Muscle of leg (tissue), 11 donors: ENCODE measurements around the gene RAB36. TPM values are rescaled to one million over a fixed set of nuclear protein-coding genes. Genes with fewer than 3 reads are reported as not detected.

Source experiments
- DNase-seq: peaks from one replicate; pipeline ENCODE4 v3.0.0; 2013
- H3K27ac ChIP-seq: one replicate; pipeline ENCODE4 v1.5.1; 2013; ENCODE audit warnings: mild to moderate bottlenecking, low read length, control low read depth
- H3K27me3 ChIP-seq: one replicate; pipeline ENCODE4 v1.6.1; 2013; ENCODE audit warnings: low read length; ENCODE audit not compliant: control insufficient read depth, insufficient read depth
- H3K36me3 ChIP-seq: one replicate; pipeline ENCODE4 v1.6.1; 2013; ENCODE audit warnings: low read length; ENCODE audit not compliant: control insufficient read depth, insufficient read depth
- H3K4me1 ChIP-seq: one replicate; pipeline ENCODE4 v1.6.1; 2013; ENCODE audit warnings: low read length; ENCODE audit not compliant: control insufficient read depth, insufficient read depth
- H3K4me3 ChIP-seq: one replicate; pipeline ENCODE4 v1.5.1; 2013; ENCODE audit warnings: low read length, control low read depth
- H3K9me3 ChIP-seq: replicated peaks from 2 replicates; pipeline ENCODE4 v1.6.1; 2013; ENCODE audit warnings: low read depth, low read length; ENCODE audit not compliant: control insufficient read depth
- WGBS: methylation state at CpG from one replicate; pipeline ENCODE4 v1.1.5; 2013; ENCODE audit warnings: missing lambda C conversion rate; ENCODE audit not compliant: insufficient coverage; 5-methylcytosine and 5-hydroxymethylcytosine counted together
- polyA plus RNA-seq, 8 donors: library from polyadenylated mRNA; unstranded; fragments of 120-200 nt; gene quantifications; one replicate each; pipeline versions ENCODE4 v1.2.1 to v1.2.3, GENCODE V29; 2013; ENCODE audit warnings: inconsistent platforms in 1 of 8, low replicate concordance in 1 of 8; ENCODE audit not compliant: insufficient read length in 8 of 8, insufficient read depth in 1 of 8
- total RNA-seq: library from RNA; stranded (reverse); fragments of 120-200 nt; gene quantifications from one replicate; pipeline ENCODE4 v1.2.4, GENCODE V29; 2013

The RAB36 gene
- total and polyA plus RNA-seq, 9 donors, result 1.0 to 2.7 (median 1.5) TPM

DNA sequence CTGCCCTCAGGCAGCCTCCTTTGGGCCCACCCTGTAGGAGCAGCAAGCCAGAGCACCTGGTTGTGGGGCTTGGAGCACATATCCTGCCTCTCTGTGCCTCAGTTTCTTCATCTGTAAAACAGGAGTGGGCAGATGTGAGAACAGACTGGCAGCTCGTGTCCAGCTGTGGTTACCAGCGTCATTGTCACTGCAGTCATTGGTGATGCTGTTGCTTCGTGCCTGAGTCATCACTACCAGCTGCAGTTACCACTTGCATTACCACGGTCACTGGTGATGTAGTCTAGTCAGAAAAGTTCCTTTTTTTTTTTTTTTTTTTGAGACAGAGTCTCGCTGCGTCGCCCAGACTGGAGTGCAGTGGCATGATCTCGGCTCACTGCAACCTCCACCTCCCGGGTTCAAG lies 23.9 kb upstream of the RAB36 start:
- H3K4me3 ChIP-seq, result no peak overlapping the region
- H3K27me3 ChIP-seq, result peaks cover 2% of the 10 kb centered on the region
- peaks cover 45% of the 10 kb centered on the region for H3K4me1 ChIP-seq
- 75% methylated on average over 2 of the region's 9 CpGs for WGBS
- no peak for DNase-seq
- H3K9me3 ChIP-seq, result no peaks in the 10 kb centered on the region
- H3K27ac ChIP-seq, result no peak overlapping the region
- H3K36me3 ChIP-seq, result no peaks in the 10 kb centered on the region

DNA sequence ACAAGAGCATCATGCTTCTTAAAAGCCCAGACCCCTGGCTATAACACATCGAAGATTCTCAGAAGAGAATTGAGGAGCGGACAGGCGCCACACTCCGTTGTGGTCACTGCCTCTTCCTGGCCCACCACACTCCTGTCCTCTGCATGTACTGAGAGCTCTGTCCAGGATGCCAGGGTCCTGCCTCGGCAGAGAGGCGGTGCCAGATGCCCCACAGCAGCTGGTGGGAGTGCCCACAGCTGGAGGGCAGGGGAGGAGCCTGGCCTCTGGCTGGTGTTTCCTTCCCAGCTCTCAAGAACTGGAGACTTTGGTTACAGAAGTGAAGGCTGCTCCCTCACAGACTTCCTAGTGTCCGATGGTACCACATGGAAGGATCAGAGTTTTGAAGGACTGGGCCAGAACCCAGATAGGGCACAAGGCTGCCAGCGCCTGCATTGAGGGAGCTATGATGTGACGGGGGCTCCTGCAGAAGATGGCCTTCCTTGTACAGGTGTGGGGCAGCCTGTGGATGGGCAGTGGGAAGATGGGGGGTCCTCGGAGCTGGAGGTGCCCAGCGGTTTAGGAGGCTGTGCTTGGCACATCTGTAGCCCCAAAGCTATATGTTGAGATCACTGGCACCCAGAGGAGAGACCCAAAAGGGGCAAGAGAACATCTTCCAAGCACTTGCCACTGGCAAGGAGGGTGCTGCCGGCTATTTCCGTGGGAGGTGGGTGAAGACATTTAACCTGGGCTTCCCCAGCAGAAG lies 22.9 kb upstream of the RAB36 start:
- WGBS, result 71% methylated on average over 11 of the region's 13 CpGs
- Histone ChIP-seq H3K27me3 (no peaks in the 10 kb centered on the region), H3K4me1 (peaks cover 36% of the 10 kb centered on the region), H3K4me3 (no peak overlapping the region), H3K36me3 (no peaks in the 10 kb centered on the region), H3K27ac (peak overlapping the region; percentile 20), H3K9me3 (no peaks in the 10 kb centered on the region)
- peak; percentile 50 for DNase-seq

DNA sequence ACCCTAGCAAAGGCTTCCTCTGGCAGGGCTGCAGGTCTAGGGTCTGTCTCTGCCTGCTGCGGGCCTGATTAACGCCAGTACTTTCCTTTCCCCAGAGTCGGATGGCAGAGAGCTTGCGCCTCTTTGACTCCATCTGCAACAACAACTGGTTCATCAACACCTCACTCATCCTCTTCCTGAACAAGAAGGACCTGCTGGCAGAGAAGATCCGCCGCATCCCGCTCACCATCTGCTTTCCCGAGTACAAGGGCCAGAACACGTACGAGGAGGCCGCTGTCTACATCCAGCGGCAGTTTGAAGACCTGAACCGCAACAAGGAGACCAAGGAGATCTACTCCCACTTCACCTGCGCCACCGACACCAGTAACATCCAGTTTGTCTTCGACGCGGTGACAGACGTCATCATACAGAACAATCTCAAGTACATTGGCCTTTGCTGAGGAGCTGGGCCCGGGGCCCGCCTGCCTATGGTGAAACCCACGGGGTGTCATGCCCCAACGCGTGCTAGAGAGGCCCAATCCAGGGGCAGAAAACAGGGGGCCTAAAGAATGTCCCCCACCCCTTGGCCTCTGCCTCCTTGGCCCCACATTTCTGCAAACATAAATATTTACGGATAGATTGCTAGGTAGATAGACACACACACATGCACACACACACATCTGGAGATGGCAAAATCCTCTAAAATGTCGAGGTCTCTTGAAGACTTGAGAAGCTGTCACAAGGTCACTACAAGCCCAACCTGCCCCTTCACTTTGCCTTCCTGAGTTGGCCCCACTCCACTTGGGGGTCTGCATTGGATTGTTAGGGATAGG lies 22.1 kb upstream of the RAB36 start:
- Histone ChIP-seq H3K27ac (no peak overlapping the region), H3K4me1 (peaks cover 35% of the 10 kb centered on the region), H3K4me3 (no peak overlapping the region), H3K9me3 (no peaks in the 10 kb centered on the region), H3K36me3 (no peaks in the 10 kb centered on the region), H3K27me3 (no peaks in the 10 kb centered on the region)
- 94% methylated on average over 21 of the region's 26 CpGs for WGBS
- no peak for DNase-seq

DNA sequence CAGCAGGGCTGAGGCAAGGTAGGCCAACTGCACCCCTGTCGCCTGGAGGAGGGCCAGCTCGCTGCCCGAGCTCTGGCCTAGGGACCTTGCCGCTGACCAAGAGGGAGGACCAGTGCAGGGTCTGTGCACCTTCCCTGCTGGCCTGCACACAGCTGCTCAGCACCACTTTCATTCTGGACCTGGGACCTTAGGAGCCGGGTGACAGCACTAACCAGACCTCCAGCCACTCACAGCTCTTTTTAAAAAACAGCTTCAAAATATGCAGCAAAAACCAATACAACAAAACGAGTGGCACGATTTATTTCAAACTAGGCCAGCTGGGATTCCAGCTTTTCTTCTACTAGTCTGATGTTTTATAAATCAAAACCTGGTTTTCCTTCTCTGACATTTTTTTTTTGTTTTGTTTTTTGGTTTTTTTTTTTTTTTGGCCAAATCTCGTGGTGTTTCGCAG lies 21.4 kb upstream of the RAB36 start:
- WGBS, result 73% methylated on average over 4 of the region's 9 CpGs
- Histone ChIP-seq H3K9me3 (no peaks in the 10 kb centered on the region), H3K27me3 (no peaks in the 10 kb centered on the region), H3K27ac (no peak overlapping the region), H3K4me3 (no peak overlapping the region), H3K36me3 (no peaks in the 10 kb centered on the region), H3K4me1 (peaks cover 35% of the 10 kb centered on the region)
- DNase-seq, result no peak

DNA sequence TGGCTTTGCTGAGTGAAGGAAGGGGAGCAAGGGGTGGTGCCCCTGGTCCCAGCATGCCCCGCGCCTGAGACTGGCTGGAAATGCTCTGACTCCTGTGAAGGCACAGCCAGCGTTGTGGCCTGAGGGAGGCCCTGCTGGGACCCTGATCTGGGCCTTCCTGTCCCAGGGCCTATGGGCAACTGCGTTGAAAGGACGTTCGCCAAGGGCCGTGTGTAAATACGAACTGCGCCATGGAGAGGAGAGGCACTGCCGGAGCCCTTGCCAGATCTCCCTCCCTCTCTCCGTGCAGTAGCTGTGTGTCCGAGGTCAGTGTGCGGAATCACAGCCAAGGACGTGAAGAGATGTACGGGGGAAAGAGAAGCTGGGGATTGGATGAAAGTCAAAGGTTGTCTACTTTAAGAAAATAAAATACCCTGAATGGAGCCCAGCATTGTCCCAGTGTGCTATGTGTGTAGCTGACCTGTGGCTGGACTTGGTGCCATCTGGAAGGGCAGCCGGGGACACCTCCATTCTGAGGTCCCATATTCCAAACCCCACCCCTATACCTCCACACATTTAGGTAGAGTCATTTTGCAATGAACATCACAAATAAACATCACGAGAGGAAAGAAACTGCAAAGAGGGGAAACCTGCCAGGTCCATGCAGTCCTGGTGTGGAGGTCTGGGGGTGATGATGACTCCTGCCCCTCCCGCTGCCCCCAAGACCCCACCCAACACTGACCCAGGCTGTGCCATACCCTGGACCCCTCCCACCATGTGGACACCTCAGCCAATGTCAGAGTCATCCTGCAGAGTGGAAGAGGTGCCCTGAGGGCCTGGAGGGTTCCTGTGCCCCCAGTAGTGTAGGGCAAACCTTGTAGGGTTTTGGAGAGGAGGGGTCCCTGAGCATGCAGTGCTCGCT lies 20.4 kb upstream of the RAB36 start:
- Histone ChIP-seq H3K4me3 (no peak overlapping the region), H3K9me3 (no peaks in the 10 kb centered on the region), H3K36me3 (no peaks in the 10 kb centered on the region), H3K27me3 (no peaks in the 10 kb centered on the region), H3K27ac (no peak overlapping the region), H3K4me1 (peaks cover 32% of the 10 kb centered on the region)
- WGBS, result 63% methylated on average over 4 of the region's 19 CpGs
- DNase-seq, result peak; percentile 45

DNA sequence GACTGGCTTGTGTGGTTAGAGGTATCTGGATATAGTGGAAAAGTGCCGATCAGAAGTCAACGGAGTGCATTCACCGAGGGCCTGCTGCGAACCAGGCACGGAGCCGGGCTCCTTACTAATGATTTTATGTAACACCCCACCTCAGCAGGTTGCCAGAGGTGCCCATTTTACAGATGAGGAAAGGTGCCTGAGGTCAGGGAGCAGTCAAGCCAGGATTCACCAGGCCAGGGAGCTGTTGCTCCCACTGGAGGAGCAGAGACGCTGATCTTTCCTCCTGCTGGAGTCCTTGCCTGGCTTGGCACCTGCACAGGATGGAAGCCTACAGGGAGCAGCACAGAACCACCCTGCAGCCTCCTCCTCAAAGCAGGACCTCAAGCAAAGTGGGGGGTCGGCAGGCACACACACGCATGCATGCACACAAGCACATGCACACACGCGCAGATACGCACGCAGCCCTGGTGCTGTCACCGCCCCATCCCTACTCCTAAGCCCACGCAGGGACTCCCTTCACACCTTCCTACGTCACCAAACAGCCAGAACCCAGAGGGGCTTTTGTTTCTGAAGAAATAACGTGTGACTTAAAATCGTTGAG lies 19.7 kb upstream of the RAB36 start:
- Histone ChIP-seq H3K36me3 (no peaks in the 10 kb centered on the region), H3K27ac (no peak overlapping the region), H3K27me3 (no peaks in the 10 kb centered on the region), H3K4me1 (peaks cover 32% of the 10 kb centered on the region), H3K4me3 (no peak overlapping the region), H3K9me3 (no peaks in the 10 kb centered on the region)
- DNase-seq, result no peak
- 85% methylated on average over 9 of the region's 18 CpGs for WGBS

DNA sequence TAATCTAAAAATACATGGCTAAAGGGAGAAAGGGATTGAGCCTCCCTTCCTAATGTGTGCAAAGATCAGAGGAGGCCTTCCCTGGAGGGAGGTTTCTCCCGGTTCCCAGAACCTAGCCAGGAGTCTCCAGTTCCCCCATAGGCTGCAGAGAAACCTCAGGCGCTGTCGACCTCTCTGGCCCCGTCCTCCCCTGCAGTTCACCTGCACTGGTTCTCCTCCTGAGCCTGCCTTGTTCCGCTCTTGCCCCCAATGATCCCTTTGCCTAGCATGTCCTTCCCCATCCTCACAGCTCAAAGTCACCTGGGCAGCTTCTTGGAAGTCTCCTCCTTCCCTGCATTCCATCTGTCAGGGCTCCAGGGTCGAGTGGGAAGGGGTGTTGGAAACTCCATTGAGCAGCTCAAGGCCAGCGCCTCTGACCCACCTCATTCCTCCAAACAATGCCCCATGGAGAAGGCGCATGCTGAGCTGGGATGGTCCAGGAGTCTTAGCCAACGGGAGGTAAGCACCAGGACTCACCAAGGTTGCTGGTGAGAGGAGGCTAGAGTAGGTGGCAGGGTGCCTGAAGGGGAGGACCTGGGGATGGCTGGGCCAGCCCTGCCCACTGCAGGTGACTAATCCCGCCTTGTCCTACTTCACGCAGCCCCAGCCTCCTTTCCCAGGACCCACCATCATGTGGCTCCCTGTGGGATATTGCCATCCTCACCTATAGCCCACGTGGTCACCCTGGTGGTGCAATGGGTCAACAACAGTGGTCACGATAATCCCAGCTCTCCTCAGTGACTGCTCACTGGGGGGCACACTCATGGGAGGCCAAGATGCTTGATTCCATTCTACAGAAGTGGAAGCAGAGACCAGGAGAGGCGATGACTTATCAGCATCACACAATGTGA lies 18.9 kb upstream of the RAB36 start:
- H3K27me3 ChIP-seq, result no peaks in the 10 kb centered on the region
- H3K9me3 ChIP-seq, result no peaks in the 10 kb centered on the region
- no peak overlapping the region for H3K27ac ChIP-seq
- no peak for DNase-seq
- 89% methylated on average over 8 of the region's 14 CpGs for WGBS
- H3K4me3 ChIP-seq, result no peak overlapping the region
- H3K4me1 ChIP-seq, result peaks cover 29% of the 10 kb centered on the region
- H3K36me3 ChIP-seq, result no peaks in the 10 kb centered on the region

DNA sequence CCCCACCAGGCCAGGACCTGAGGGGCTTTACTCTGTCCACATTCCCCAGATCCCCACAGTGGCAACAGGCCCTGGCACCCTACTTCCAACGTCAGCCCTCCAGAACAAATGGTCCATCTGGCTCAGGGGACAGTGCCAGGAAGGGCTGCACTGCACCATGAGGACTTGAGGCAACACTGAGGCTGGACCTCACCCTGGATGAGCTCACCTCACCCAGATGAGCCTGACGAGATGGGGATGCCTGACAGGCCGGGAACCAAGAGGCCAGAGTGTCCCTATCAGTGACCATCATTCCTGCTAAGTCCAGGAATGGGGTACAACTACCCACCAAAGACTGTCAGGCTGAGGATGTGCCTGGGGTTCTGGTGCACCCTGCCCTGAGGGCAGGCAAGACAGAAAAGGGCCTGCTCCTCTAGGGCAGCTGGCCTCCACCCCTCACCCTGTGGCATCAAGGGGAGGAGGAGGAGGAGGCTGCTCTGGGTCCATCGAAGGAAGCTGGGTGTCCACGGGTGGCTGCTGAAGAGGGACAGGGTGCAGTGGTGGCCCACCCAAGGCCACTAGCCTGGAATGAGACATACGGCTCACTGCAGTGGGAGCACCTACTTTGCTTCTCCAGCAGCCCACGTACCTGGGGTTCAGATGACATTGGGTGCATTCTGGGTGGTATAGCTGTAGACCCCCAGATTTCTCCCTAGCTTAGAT lies 18.1 kb upstream of the RAB36 start:
- H3K9me3 ChIP-seq, result no peaks in the 10 kb centered on the region
- H3K36me3 ChIP-seq, result no peaks in the 10 kb centered on the region
- WGBS, result 94% methylated on average over 2 of the region's 7 CpGs
- no peak overlapping the region for H3K27ac ChIP-seq
- peaks cover 26% of the 10 kb centered on the region for H3K4me1 ChIP-seq
- no peaks in the 10 kb centered on the region for H3K27me3 ChIP-seq
- no peak overlapping the region for H3K4me3 ChIP-seq
- DNase-seq, result no peak

DNA sequence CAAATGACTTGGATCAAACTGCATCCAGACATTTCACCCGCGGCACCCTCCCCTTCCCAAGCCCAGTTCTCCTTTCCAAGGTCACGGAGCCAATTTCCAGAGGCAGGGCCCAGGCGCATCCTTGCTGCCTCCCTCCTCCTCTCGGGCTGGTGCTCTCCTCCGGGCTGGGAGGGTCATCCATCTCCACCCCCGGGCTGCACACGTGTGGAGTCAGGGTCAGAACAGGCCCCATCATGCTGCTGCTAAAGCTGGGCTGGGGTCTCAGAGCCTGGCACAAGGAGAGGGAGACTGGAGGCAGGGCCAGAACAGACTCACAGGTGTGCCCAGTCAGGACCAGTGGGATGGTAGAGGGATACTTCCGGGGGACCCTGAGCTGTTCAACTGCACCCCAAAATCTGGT lies 17.5 kb upstream of the RAB36 start:
- peaks cover 20% of the 10 kb centered on the region for H3K4me1 ChIP-seq
- H3K27ac ChIP-seq, result no peak overlapping the region
- H3K36me3 ChIP-seq, result no peaks in the 10 kb centered on the region
- no peaks in the 10 kb centered on the region for H3K27me3 ChIP-seq
- H3K9me3 ChIP-seq, result no peaks in the 10 kb centered on the region
- no peak overlapping the region for H3K4me3 ChIP-seq
- WGBS, result 59% methylated on average over 7 of the region's 9 CpGs
- no peak for DNase-seq
